GOT3 (cell line): Measurements from ENCODE around the gene HPRT1.

Source experiments
- DNase-seq: peaks from one replicate; lab custom pipeline; 2025; ENCODE audit warnings: mixed read lengths; lab: John Stamatoyannopoulos, UW

The HPRT1 gene

DNA sequence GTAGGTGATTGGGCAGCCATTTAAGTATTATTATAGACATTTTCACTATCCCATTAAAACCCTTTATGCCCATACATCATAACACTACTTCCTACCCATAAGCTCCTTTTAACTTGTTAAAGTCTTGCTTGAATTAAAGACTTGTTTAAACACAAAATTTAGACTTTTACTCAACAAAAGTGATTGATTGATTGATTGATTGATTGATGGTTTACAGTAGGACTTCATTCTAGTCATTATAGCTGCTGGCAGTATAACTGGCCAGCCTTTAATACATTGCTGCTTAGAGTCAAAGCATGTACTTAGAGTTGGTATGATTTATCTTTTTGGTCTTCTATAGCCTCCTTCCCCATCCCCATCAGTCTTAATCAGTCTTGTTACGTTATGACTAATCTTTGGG lies 16.3 kb downstream of the HPRT1 start:
- DNase-seq = no peak

DNA sequence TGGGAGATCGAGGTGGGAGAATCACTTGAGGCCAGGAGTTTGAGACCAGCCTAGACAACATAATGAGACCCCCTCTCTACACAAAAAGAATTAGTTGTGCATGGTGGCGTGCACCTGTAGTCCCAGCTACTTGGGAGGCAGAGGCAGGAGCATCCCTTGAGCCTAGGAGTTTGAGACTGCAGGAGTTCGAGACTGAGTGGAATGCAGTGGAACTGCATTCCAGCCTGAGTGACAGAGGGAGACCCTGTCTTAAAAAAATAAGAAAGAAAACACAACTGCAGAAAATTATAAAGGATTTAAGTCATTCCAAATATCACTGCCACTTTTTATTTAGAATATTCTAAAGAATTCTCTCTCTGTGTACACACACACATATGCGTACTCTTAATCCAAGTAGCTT lies 18.4 kb downstream of the HPRT1 start:
- DNase-seq = no peak

DNA sequence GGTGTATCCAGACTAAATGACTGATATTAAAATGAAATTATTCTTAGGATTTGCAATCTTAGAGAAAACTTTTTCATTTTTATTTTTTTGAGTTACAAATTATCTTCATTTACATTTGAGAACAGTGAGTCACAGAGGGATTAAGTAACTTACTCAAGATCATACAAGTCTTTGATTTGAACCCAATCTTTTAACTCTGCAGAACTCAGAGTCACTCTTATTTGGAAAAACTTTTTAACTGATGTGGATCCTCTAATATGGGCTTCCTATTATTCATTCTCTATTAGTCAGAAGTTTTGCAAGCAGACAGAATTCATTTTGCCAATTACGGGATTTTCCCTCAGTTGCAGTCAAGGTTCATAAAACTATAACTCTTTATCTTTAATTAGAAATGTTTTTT lies 20.1 kb downstream of the HPRT1 start:
- DNase-seq = no peak

DNA sequence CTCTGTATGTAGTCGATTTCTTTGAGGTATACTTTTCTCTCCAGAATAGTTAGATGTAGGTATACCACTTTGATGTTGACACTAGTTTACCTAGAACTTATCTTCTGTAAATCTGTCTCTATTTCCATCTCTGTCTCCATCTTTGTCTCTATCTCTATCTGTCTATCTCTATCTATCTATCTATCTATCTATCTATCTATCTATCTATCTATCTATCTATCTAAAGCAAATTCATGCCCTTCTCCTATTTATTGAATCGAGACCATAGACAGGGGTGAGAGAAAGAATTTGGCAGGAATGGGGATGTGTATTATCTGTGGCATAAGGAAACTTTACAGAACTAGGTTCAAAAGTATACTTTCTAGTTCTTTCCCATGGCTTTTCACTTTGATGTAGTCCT lies 21.4 kb downstream of the HPRT1 start:
- no peak for DNase-seq

DNA sequence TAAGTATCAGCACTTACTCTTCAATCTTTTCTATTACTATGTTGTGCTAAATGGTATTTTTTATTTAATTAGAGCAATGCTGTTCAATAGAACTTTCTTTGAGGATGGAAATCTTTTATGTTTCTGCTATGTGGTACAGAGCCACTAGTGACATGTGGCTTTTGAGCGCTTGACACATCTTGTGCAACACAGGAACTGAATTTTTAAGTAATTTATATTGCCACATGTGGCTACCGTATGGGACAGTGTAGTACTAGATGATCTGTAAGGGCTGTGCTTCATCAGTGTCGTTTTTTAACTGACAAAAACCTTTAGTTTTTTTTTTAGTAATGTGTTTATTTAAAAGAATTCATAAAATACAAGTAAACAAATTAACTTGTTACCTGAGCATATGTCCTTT lies 22.4 kb downstream of the HPRT1 start:
- no peak for DNase-seq

DNA sequence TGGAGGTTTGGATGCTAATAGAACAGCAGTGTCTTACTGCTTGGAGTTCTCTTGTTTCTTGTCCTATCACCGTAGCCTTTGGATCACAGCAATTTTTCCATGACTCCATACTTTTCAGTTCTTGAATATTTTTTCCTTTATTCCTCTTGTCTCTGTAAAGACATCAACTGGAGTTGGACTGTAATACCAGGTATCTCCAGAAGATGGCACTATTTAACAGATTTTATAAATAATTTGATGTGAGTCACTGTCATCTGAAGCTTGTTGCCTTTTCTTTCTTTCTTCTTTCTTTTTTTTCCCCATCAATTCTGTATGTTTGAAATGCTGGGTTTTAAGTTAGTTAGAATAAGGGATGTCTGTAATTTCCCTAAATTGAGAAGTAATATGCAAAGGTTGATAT lies 24.1 kb downstream of the HPRT1 start:
- DNase-seq = no peak

DNA sequence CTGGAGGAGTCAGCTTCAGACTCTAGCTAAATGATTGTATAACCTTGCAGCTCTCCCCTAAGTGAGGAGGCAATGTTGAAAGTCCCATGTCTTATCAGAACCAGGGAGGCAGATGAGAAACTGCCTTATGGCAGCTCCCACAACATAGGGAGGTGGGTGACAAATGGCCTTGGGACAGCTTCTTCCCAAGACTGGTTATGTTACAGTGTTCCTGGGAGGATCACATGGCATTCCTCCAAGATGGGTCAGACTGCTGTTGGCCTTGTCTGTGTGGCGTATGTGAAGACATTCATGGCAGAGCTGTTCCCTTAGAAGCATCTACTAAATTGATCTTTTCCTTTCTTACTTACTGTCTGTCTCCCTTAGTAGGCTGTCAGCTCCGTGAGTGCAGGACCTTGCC lies 42.0 kb downstream of the HPRT1 start:
- no peak for DNase-seq

DNA sequence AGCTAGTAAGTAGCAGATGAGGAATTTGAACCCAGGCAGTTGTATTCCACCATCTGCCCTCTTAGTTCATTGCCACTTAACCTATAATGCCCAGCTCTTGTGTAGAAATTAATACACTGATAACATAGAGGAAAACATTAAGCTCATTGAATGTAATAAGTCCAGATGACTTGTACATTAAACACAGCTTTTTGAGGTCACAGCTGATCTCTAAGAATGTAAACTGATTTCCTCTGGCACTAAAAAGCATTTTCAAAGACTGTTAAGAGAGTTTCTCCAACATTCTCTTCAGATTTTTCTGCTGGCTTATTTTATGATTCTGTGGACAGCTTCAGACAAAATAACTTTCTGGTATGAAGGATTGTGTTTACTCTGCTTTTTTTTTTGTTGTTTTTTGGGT lies 42.7 kb downstream of the HPRT1 start:
- no peak for DNase-seq

DNA sequence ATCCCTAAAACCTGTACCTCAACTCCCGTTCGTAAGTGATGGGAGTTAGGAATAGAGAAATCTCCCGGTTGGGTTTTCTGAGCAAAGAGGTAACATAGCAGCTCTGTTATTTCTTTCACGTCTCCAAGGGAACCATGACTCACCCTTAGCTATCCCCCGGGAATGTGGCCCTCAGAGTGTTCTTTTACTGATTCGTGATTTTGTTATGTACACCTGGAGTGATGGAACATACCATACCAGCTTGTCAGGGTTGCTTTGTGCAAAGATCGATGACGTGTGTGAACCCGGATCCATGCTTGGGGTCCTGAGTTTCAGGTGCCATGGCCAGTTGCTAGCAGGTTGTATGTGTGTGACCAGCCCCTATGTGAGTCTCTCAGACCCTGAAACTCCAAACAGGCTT lies 52.6 kb downstream of the HPRT1 start:
- no peak for DNase-seq

DNA sequence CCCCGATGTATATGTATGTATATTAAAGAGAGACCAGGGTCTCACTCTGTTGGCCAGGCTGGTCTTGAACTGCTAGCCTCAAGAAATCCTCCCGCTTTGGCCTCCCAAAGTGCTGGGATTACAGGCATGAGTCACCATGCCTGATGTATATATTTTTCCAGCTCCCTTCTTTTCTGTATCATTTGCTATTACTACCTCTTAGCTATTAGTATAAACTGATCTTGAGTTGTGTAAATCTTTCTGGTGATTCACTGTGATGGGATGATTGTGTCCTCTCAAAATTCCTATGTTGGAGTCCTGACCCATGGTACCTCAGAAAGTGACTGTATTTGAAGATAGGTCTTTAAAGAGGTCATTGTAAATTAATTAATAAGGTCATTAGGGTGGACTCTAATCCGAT lies 53.1 kb downstream of the HPRT1 start:
- no peak for DNase-seq

DNA sequence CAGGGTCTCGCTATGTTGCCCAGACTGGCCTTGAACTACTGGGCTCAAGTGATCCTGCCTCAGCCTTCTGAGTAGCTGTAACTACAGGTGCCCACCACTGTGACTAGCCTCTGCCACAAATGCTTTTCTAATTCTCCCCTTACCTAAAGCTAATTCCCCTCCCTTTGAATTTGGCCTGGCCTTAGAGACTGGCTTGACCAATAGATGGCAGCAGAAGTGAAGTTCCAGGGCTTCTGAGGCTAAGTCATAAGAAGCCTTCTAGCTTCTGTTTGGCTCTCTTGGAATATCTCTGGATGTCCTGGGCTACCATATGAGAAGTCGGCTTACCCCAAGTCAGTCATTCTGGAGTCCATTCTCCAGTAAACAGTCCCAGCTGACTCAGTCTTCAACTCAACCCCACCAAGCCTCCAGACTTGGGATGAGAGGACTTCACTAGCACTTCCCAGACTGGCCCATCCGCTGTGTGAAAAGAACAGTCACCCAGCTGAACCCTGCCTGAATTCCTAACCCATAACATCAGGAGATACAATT lies 61.0 kb downstream of the HPRT1 start:
- DNase-seq = no peak

DNA sequence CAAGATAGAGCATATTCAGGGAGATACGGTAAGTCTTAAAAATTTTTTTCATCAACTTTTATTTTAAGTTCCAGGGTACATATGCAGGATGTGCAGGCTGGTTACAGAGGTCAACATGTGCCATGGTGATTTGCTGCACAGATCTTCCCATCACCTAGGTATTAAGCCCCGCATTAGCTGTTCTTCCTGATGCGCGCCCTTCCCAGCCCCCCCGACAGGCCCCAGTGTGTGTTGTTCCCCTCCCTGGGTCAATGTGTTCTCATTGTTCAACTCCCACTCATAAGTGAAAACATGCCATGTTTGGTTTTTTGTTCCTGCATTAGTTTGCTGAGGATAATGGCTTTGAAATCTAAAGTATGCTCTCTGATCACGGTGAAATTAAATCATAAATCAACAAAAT lies 64.2 kb downstream of the HPRT1 start:
- DNase-seq = no peak

DNA sequence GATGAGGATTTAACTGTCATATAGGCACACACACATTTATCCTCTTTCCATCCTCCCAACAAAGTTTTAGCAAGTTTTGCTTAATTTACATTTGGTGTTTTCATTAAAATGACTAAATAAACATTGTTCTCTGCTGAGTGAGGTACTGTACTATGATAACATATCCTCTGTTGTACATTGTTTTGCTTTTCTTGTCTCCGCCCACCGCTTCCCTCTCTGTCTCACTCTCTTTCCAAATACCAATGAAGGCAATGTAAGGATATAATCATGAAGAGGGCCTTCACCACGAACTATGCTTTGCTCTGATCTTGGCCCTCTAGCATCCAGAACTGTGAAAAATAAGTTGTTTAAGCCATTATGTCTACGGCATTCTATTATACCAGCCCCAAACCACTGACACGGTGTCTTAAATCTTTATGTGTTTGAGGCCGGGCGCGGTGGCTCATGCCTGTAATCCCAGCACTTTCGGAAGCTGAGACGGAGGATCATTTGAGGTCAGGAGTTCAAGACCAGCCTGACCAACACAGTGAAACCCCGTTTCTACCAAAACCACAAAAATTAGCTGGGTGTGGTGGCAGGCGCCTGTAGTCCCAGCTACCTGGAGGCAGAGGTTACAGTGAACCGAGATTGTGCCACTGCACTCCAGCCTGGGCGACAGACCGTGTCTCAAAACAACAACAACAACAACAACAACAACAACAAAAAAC lies 65.3 kb downstream of the HPRT1 start:
- no peak for DNase-seq

DNA sequence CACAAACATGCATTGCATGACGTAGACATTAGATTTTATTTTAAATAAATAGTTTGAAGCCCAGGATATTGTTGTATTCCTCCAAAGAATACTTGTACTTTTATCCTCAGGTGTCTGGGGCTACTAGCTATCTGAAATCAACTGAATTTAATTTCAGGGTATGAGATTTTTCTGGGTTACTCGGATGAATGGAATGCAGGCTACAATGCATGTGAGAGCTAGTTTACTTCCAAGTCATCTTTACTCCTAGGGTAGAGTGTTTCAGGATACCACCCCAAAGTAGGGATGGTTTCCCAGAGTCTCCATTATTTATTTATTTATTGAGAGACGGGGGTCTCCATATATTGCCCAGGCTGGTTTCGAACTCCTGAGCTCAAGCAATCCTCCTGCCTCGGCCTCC lies 66.4 kb downstream of the HPRT1 start:
- no peak for DNase-seq

DNA sequence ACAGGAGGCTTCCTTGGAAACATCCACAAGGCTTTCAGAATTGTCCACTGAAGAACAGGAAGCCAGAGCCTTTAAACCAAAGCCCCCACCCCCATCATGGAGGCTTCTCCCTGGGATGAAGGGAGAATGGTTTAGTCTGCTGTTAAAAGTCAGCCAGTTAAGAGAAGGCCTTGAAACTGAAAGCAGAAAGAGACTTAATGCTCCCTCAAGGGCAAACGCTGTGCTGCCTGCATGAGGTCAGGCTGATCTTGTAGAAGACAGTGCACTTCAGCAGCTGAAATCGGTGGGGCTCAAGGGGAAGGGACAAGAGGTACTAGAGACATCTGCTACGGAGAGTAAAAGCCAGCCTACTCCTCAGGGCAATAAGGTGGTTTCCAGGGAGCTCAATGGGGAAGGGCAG lies 69.0 kb downstream of the HPRT1 start:
- no peak for DNase-seq

DNA sequence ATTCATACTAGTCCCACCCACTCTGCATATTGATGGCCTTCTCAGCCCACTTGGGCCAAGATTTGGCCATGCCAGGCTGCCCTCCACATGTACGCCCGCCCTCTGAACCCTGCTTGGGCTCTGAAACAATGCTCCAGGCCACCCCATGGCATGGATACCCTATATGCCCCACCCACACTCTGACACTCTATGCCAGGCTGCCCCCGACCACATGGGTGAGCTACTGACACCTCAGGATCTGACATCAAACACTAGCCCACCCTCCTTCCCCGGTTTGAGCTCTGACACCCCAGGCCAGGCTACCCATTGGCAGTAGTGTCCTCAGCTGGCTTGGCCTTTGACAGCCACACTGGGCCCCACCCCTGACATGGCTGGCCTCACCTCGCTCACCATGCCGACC lies 69.5 kb downstream of the HPRT1 start:
- DNase-seq = no peak

DNA sequence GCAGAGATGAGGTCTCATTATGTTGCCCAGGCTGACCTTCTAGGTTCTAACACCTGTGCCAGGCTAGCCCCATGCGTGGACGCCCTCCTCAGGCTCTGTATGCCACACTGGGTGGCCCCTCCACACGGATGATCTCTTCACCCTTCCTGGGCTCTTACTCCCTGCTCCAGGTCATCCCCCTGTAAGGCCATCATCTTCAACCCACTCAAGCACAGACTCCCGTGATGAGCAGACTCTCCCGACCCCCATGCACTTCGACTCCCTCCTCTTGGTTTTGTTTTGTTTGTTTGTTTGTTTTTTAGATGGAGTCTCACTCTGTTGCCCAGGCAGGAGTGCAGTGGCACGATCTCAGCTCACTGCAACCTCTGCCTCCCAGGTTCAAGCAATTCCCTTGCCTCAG lies 70.9 kb downstream of the HPRT1 start:
- DNase-seq = no peak

DNA sequence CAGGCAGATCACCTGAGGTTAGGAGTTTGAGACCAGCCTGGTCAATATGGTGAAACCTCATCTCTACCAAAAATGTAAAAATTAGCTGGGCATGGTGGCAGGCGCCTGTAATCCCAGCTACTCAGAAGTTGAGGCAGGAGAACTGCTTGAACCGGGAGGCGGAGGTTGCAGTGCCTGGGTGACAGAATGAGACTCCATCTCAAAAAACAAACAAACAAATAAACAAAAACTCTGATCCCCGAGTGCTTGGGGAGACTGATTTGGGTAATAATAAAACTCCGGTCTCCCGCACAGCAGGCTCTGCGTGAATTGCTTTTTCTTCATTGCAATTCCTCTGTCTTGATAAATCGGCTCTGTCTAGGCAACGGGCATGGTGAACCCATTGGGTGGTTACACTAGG lies 73.4 kb downstream of the HPRT1 start:
- no peak for DNase-seq

DNA sequence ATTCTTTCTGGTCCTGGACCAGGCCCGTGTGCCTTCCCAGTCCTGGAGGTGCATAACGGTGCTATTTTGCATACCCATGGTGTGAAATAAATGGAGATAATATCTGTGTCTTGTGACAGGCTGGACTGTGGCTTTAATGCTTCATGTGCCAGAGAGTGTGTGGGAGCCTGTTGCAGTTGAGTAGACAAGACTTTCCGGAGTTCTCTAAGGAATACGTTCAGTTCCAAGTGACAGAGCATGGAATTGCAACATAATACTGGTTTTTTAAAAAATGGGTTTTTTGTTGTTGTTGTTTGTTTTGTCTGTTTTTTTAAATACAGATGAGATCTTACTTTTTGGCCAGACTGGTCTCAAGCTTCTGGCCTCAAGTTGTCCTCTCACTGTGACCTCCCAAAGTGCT lies 74.0 kb downstream of the HPRT1 start:
- no peak for DNase-seq

DNA sequence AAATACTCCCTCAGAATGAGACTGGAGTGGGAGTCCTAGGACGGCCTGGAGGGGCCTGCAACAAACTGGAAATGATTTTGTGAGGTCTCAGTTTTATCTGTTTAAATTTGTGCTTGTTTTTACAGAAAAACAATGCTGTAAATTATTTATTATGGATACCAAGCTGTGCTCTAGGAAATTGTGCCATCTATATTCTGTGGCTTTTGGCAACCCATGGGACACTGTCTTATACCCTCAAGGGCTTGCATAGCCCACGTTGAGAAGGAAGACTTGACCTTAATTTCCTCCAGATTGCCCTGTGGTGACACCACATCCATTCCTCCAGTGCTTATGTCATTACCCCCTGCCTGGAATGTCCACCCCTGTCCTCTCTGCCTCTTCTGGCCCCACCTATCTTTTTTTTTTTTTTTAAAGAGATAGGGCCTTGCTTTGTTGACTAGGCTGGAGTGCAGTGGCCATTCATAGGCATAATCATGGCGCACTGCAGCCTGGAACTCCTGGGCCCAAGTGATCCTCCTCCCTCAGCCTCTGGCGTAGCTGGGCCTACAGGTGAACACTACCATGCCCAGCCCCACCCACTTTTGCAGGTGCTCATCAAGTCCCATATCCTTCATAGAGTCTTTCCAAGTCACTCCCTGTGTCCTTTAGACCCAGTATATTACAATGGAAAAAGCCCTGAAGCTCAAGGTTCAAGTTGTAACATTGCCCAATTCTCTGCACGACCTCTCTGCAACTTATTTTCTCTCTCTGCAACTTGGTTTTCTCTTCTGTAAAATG lies 77.4 kb downstream of the HPRT1 start:
- DNase-seq = peak; percentile 1

DNA sequence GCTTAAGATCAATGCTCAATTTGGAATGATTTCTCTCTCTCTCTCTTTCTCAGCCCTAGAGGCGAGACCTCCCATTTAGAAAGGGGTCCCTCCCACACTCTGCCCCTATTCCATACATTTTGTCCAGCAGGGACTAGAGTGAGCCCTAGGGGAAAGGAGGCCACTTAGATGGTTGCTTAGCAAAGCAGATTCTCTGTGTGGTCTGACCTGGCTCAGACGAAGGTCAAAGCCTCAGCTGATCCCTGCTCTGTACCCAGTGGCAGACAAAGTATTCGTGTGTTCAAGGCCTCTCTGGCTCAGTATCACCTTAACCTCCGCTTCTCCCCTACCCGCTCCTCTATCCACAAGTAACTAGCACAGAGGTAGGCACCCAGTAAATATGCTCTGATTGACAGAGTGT lies 78.4 kb downstream of the HPRT1 start:
- no peak for DNase-seq

DNA sequence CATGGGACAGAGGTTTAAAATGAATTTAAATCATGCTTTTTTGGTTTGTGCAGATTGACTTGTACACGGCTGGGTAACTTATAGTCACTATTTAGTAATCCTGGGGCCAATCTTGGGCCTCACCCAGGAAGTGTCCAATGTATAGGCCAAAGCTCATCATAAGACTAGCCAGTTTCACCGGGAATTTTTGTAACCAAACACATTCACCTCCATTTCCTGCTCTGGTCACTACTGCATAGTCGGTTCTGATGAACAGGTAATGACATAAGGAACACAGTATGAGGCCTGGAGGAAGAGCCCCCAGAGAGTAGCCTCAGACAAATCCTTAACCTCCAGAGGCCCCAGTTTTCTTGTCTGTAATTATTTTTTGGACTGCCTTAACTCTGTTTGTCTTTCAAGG lies 81.9 kb downstream of the HPRT1 start:
- DNase-seq = no peak

DNA sequence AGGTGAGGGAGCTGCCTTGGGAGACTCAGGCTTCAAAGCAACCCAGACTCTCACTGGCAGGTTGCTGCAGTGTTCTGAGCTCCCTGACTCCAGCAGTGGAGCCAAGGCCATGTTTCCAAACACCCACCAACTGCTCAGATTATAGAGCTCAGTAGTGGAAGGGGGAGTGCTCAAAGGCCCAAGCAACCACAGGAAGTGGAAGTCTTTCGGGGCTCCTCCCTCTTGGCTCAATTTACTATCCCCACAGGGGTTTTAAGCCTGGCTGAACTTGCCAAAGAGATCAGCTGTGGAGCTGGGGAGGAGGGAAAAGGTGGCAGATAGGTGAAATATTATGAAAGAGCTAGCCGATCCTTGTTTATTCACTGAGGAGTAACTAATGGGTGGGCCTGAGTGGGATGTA lies 82.5 kb downstream of the HPRT1 start:
- no peak for DNase-seq

DNA sequence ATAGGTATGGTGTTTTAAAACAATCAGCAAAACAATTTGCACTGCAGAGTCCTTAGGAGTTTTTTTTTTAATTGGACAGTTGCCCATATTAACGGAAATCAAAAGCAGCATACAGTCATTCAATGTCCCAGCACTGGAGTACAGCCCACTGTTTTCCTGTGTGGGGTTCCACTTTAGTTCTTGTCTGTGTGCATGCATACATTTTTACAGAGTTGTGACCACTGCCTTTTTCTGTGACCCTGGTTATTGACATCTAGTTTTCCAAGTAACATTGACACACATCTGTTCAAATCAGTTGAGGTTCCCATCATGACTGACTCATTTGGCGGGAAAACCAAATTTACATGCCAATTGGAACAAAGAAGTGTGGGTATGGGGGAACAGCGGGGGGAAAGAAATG lies 83.3 kb downstream of the HPRT1 start:
- no peak for DNase-seq
